ENCODE data around the gene POGZ. TPM values are rescaled to one million over a fixed set of nuclear protein-coding genes. Genes with fewer than 3 reads are reported as not detected.

POGZ gene
- total and polyA plus RNA-seq, 2 of the 13 experiments (the other 11 are each of a cell fraction or from before 2014, with no cell fraction given): 15.3 to 45.6 TPM

- TF ChIP-seq RNF219 (CRISPR knock-in tag; IDR thresholded peaks at IDR 0.05) (no peak), THAP11 (CRISPR knock-in tag; IDR thresholded peaks at IDR 0.05) (peak; percentile 88), ZNF678 (CRISPR knock-in tag; IDR thresholded peaks at IDR 0.05) (no peak), KDM5B (CRISPR knock-in tag; IDR thresholded peaks at IDR 0.05; ENCODE audit: borderline replicate concordance) (no peak), SALL2 (CRISPR knock-in tag; IDR thresholded peaks at IDR 0.05) (no peak), SRF (IDR thresholded peaks at IDR 0.05; ENCODE audit: low read depth, low read length) (no peak), ZNF317 (CRISPR knock-in tag; IDR thresholded peaks at IDR 0.05) (no peak), NR1H2 (CRISPR knock-in tag; IDR thresholded peaks at IDR 0.05; ENCODE audit: borderline replicate concordance, low read depth) (no peak), NR2F2 (IDR thresholded peaks at IDR 0.05; ENCODE audit: borderline replicate concordance, low read depth) (no peak), SYNCRIP (IDR thresholded peaks at IDR 0.05; ENCODE audit: insufficient read depth, low read depth, low read length) (no peak), PAX8 (CRISPR knock-in tag; IDR thresholded peaks at IDR 0.05; ENCODE audit: borderline replicate concordance) (no peak), EED (CRISPR knock-in tag; IDR thresholded peaks at IDR 0.05) (no peak), BRCA1 (CRISPR knock-in tag; IDR thresholded peaks at IDR 0.05) (no peak), TEAD3 (CRISPR knock-in tag; optimal IDR thresholded peaks at IDR 0.05; ENCODE audit: borderline replicate concordance) (peak; percentile 38), ZNF781 (CRISPR knock-in tag; IDR thresholded peaks at IDR 0.05; ENCODE audit: borderline replicate concordance, not compliant biosample characterization) (no peak), ZNF776 (CRISPR knock-in tag; IDR thresholded peaks at IDR 0.05) (no peak), ZNF563 (CRISPR knock-in tag; IDR thresholded peaks at IDR 0.05) (no peak)
- TF ChIP-seq, protein P1, sequence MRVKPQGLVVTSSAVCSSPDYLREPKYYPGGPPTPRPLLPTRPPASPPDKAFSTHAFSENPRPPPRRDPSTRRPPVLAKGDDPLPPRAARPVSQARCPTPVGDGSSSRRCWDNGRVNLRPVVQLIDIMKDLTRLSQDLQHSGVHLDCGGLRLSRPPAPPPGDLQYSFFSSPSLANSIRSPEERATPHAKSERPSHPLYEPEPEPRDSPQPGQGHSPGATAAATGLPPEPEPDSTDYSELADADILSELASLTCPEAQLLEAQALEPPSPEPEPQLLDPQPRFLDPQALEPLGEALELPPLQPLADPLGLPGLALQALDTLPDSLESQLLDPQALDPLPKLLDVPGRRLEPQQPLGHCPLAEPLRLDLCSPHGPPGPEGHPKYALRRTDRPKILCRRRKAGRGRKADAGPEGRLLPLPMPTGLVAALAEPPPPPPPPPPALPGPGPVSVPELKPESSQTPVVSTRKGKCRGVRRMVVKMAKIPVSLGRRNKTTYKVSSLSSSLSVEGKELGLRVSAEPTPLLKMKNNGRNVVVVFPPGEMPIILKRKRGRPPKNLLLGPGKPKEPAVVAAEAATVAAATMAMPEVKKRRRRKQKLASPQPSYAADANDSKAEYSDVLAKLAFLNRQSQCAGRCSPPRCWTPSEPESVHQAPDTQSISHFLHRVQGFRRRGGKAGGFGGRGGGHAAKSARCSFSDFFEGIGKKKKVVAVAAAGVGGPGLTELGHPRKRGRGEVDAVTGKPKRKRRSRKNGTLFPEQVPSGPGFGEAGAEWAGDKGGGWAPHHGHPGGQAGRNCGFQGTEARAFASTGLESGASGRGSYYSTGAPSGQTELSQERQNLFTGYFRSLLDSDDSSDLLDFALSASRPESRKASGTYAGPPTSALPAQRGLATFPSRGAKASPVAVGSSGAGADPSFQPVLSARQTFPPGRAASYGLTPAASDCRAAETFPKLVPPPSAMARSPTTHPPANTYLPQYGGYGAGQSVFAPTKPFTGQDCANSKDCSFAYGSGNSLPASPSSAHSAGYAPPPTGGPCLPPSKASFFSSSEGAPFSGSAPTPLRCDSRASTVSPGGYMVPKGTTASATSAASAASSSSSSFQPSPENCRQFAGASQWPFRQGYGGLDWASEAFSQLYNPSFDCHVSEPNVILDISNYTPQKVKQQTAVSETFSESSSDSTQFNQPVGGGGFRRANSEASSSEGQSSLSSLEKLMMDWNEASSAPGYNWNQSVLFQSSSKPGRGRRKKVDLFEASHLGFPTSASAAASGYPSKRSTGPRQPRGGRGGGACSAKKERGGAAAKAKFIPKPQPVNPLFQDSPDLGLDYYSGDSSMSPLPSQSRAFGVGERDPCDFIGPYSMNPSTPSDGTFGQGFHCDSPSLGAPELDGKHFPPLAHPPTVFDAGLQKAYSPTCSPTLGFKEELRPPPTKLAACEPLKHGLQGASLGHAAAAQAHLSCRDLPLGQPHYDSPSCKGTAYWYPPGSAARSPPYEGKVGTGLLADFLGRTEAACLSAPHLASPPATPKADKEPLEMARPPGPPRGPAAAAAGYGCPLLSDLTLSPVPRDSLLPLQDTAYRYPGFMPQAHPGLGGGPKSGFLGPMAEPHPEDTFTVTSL (CRISPR knock-in tag; IDR thresholded peaks at IDR 0.05; ENCODE audit: borderline replicate concordance): no peak
- TF ChIP-seq, protein P2, sequence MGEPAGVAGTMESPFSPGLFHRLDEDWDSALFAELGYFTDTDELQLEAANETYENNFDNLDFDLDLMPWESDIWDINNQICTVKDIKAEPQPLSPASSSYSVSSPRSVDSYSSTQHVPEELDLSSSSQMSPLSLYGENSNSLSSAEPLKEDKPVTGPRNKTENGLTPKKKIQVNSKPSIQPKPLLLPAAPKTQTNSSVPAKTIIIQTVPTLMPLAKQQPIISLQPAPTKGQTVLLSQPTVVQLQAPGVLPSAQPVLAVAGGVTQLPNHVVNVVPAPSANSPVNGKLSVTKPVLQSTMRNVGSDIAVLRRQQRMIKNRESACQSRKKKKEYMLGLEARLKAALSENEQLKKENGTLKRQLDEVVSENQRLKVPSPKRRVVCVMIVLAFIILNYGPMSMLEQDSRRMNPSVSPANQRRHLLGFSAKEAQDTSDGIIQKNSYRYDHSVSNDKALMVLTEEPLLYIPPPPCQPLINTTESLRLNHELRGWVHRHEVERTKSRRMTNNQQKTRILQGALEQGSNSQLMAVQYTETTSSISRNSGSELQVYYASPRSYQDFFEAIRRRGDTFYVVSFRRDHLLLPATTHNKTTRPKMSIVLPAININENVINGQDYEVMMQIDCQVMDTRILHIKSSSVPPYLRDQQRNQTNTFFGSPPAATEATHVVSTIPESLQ (CRISPR knock-in tag; conservative IDR thresholded peaks at IDR 0.05): no peak
- TF ChIP-seq, protein P3, sequence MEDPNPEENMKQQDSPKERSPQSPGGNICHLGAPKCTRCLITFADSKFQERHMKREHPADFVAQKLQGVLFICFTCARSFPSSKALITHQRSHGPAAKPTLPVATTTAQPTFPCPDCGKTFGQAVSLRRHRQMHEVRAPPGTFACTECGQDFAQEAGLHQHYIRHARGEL (CRISPR knock-in tag; IDR thresholded peaks at IDR 0.05): no peak
Observed at GRCh38 chr1:151459331-151460046, at the start of gene POGZ (continued).

All from HepG2 (cell line).